GM12872 (cell line): Measurements from ENCODE around the gene HIF1A.

Experiments
- CTCF ChIP-seq: IDR thresholded peaks from 3 replicates; pipeline ENCODE4 v1.5.1; 2011; ENCODE audit warnings: low read depth, mild to moderate bottlenecking, low read length, moderate library complexity; ENCODE audit not compliant: insufficient read depth

HIF1A gene

GRCh38 chr14:61677479-61677878, 17.8 kb upstream of the HIF1A start:
- no peak for TF ChIP-seq CTCF

- TF ChIP-seq CTCF: no peak
Measured at GRCh38 chr14:61678975-61679374, 16.3 kb upstream of the HIF1A start.

GRCh38 chr14:61681413-61681812, 13.9 kb upstream of the HIF1A start:
- no peak for TF ChIP-seq CTCF

GRCh38 chr14:61683108-61683507, 12.2 kb upstream of the HIF1A start:
- no peak for TF ChIP-seq CTCF

- no peak for TF ChIP-seq CTCF
Measured at GRCh38 chr14:61690039-61690438, 5.3 kb upstream of the HIF1A start.

- TF ChIP-seq CTCF: no peak
Measured at GRCh38 chr14:61690982-61691381, 4.3 kb upstream of the HIF1A start.

- TF ChIP-seq CTCF: no peak
Measured at GRCh38 chr14:61691495-61691894, 3.8 kb upstream of the HIF1A start.

GRCh38 chr14:61694039-61694438, 1.3 kb upstream of the HIF1A start:
- no peak for TF ChIP-seq CTCF
